GM19193 (cell line): ENCODE measurements around the gene RAB29.

Source experiments
- POLR2A ChIP-seq: IDR thresholded peaks from 4 replicates; pipeline ENCODE4 v1.6.1; 2011; ENCODE audit not compliant: insufficient read depth, insufficient read length; ENCODE audit errors: extremely low read depth

Gene RAB29

DNA sequence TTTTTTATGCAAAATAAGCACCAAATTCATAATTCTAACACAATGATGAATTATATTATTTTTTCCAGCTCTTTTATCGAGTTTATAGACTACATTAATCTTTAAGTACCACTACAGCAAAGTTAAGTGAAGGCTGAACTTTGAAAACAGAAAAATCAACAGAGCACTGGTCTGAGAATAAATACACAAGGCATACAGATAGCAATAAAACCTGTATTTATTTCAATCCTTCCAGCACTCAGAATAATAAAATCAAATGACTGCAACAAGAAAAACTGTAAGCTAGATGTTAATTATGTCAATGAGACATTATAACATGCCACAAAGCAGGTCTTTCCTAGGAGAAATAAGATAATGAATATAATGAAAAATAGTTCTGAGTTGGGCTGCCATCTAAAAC, 49.8 kb downstream of the RAB29 start:
- no peak for TF ChIP-seq POLR2A

DNA sequence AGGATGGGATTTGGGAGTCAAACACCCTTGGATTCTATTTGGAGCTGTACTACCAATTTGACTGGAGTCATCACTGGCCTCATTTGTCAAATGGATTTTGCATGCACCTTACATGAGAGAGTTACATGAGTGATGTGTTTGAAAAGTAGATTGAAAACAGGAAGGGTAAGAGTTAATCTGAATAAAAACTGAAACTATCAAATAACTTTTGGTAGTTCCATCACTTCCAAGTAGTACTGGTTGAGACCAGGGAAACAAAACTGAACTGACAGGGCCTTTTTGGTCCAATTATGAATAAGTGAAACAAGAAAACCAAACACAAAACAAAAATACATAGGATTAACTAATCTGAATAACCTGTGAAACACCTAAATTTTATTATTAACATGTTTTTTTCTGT, 55.5 kb downstream of the RAB29 start:
- TF ChIP-seq POLR2A = no peak

GRCh38 chr1:205719015-205719414, 56.3 kb downstream of the RAB29 start:
- no peak for TF ChIP-seq POLR2A
